Stomach smooth muscle (tissue), 2 donors: Measurements from ENCODE around the gene ZNF613.
"Not testable (repeated sequence)": the region's sequence is repeated elsewhere in the genome, so short reads cannot be mapped to it uniquely, and the experiment has no call there.

ENCODE experiments used
- H3K27ac ChIP-seq: one replicate; pipeline ENCODE4 v1.7.0; 2013; ENCODE audit warnings: mild to moderate bottlenecking, low read length, inconsistent platforms
- H3K27me3 ChIP-seq, 2 donors: one replicate each; pipeline ENCODE4 v1.7.0; 2013; ENCODE audit warnings: low read length in 2 of 2; ENCODE audit not compliant: insufficient read depth in 2 of 2, control insufficient read depth in 1 of 2
- H3K36me3 ChIP-seq, 2 donors: one replicate each; pipeline ENCODE4 v1.7.0; 2013; ENCODE audit warnings: low read length in 2 of 2; ENCODE audit not compliant: control insufficient read depth in 2 of 2, insufficient read depth in 2 of 2
- H3K4me1 ChIP-seq: one replicate; pipeline ENCODE4 v1.7.0; 2013; ENCODE audit warnings: low read length; ENCODE audit not compliant: control insufficient read depth, insufficient read depth
- H3K4me3 ChIP-seq, 2 donors: one replicate each; pipeline ENCODE4 v1.7.0; 2013; ENCODE audit warnings: low read length in 2 of 2
- H3K9ac ChIP-seq, 2 donors: one replicate each; pipeline ENCODE4 v1.7.0; 2013; ENCODE audit warnings: low read length in 2 of 2, mild to moderate bottlenecking in 1 of 2
- H3K9me3 ChIP-seq, 2 donors: one replicate each; pipeline ENCODE4 v1.7.0; 2013; ENCODE audit warnings: low read length in 2 of 2; ENCODE audit not compliant: control insufficient read depth in 2 of 2
- donor health status: healthy.
- donor health status: Pancreatic carcinoma.

The ZNF613 gene

GRCh38 chr19:51905206-51905605 lies 22.1 kb upstream of the ZNF613 start:
- peaks cover 2 to 6% of the 10 kb centered on the region in 2 donors for H3K36me3 ChIP-seq
- peak overlapping the region; percentile 75 to 97 for H3K4me3 ChIP-seq
- no peak overlapping the region for H3K9ac ChIP-seq
- H3K4me1 ChIP-seq, result peaks cover 11% of the 10 kb centered on the region
- H3K27me3 ChIP-seq, result no peaks in the 10 kb centered on the region
- H3K27ac ChIP-seq, result no peak overlapping the region
- peaks cover 4 to 11% of the 10 kb centered on the region in 2 donors for H3K9me3 ChIP-seq

GRCh38 chr19:51905639-51906038 lies 21.6 kb upstream of the ZNF613 start:
- not testable (repeated sequence) for H3K9ac ChIP-seq, H3K27me3 ChIP-seq, H3K9me3 ChIP-seq, H3K27ac ChIP-seq, H3K36me3 ChIP-seq, H3K4me3 ChIP-seq
- H3K4me1 ChIP-seq, result peaks cover 11% of the 10 kb centered on the region

- not testable (repeated sequence) for H3K9ac ChIP-seq, H3K9me3 ChIP-seq, H3K27me3 ChIP-seq, H3K4me3 ChIP-seq, H3K36me3 ChIP-seq, H3K27ac ChIP-seq
- peaks cover 11% of the 10 kb centered on the region for H3K4me1 ChIP-seq
Observed at GRCh38 chr19:51906108-51906507, 21.2 kb upstream of the ZNF613 start.

- not testable (repeated sequence) for H3K9me3 ChIP-seq, H3K27ac ChIP-seq
Observed at GRCh38 chr19:51907981-51908380, 19.3 kb upstream of the ZNF613 start.

GRCh38 chr19:51915324-51915867 lies 11.9 kb upstream of the ZNF613 start:
- Histone ChIP-seq H3K9ac (no peak overlapping the region), H3K9me3 (peaks cover 26 to 34% of the 10 kb centered on the region in 2 donors), H3K27ac (no peak overlapping the region), H3K4me3 (peak overlapping the region in 1 of 2 donors; percentile 20), H3K36me3 (no peaks in the 10 kb centered on the region), H3K4me1 (no peaks in the 10 kb centered on the region), H3K27me3 (no peaks in the 10 kb centered on the region)

More at GRCh38 chr19:51907981-51908380, 19.3 kb upstream of the ZNF613 start:
- H3K36me3 ChIP-seq, H3K4me3 ChIP-seq, H3K27me3 ChIP-seq, H3K9ac ChIP-seq, H3K4me1 ChIP-seq: not testable (repeated sequence)

- Histone ChIP-seq H3K9ac (no peak overlapping the region), H3K36me3 (no peaks in the 10 kb centered on the region), H3K9me3 (peaks cover 34 to 36% of the 10 kb centered on the region in 2 donors), H3K4me3 (no peak overlapping the region), H3K27me3 (no peaks in the 10 kb centered on the region), H3K4me1 (no peaks in the 10 kb centered on the region), H3K27ac (no peak overlapping the region)
Observed at GRCh38 chr19:51916167-51916566, 11.1 kb upstream of the ZNF613 start.

GRCh38 chr19:51919606-51920005 lies 7.7 kb upstream of the ZNF613 start:
- no peak overlapping the region for H3K4me3 ChIP-seq
- H3K36me3 ChIP-seq, result no peaks in the 10 kb centered on the region
- H3K9ac ChIP-seq, result no peak overlapping the region
- H3K27ac ChIP-seq, result no peak overlapping the region
- H3K9me3 ChIP-seq, result peaks cover 49 to 53% of the 10 kb centered on the region in 2 donors
- no peaks in the 10 kb centered on the region for H3K4me1 ChIP-seq
- no peaks in the 10 kb centered on the region for H3K27me3 ChIP-seq

GRCh38 chr19:51921949-51922348 lies 5.3 kb upstream of the ZNF613 start:
- Histone ChIP-seq H3K27me3 (no peaks in the 10 kb centered on the region), H3K27ac (no peak overlapping the region), H3K9me3 (peaks cover 35 to 41% of the 10 kb centered on the region in 2 donors), H3K4me3 (peak overlapping the region in 1 of 2 donors; percentile 15), H3K4me1 (peaks cover 4% of the 10 kb centered on the region), H3K9ac (no peak overlapping the region), H3K36me3 (no peaks in the 10 kb centered on the region)

GRCh38 chr19:51926426-51926783 lies 867 bp upstream of the ZNF613 start:
- H3K27ac ChIP-seq, result peak overlapping the region; percentile 84
- peak overlapping the region; percentile 90 to 93 for H3K9ac ChIP-seq
- H3K36me3 ChIP-seq, result peaks cover 0 to 3% of the 10 kb centered on the region in 2 donors
- no peaks in the 10 kb centered on the region for H3K27me3 ChIP-seq
- peaks cover 14% of the 10 kb centered on the region for H3K4me1 ChIP-seq
- H3K9me3 ChIP-seq, result peaks cover 17 to 23% of the 10 kb centered on the region in 2 donors
- H3K4me3 ChIP-seq, result peak overlapping the region; percentile 97

GRCh38 chr19:51927859-51928258 lies 587 bp downstream of the ZNF613 start:
- Histone ChIP-seq H3K4me1 (peaks cover 14% of the 10 kb centered on the region), H3K36me3 (peaks cover 2 to 5% of the 10 kb centered on the region in 2 donors), H3K9ac (peak overlapping the region; percentile 90 to 93), H3K4me3 (peak overlapping the region; percentile 97), H3K27ac (peak overlapping the region; percentile 84), H3K27me3 (no peaks in the 10 kb centered on the region), H3K9me3 (peaks cover 10 to 13% of the 10 kb centered on the region in 2 donors)

GRCh38 chr19:51931921-51932320 lies 4.6 kb downstream of the ZNF613 start:
- no peak overlapping the region for H3K27ac ChIP-seq
- H3K4me3 ChIP-seq, result no peak overlapping the region
- H3K27me3 ChIP-seq, result no peaks in the 10 kb centered on the region
- H3K36me3 ChIP-seq, result peaks cover 20 to 29% of the 10 kb centered on the region in 2 donors
- no peak overlapping the region for H3K9ac ChIP-seq
- peaks cover 10% of the 10 kb centered on the region for H3K4me1 ChIP-seq
- peaks cover 5 to 19% of the 10 kb centered on the region in 2 donors for H3K9me3 ChIP-seq
